Activated CD8-positive, alpha-beta memory T cell treated with anti-CD3 and anti-CD28 coated beads for 24 hours (primary cell): ENCODE data around the gene SLC24A4.

Experiments
- DNase-seq: peaks from one replicate; pipeline ENCODE4 v3.0.0-alpha.2; 2020

Gene SLC24A4

GRCh38 chr14:92407410-92407809, 84.4 kb downstream of the SLC24A4 start:
- DNase-seq: no peak

DNA sequence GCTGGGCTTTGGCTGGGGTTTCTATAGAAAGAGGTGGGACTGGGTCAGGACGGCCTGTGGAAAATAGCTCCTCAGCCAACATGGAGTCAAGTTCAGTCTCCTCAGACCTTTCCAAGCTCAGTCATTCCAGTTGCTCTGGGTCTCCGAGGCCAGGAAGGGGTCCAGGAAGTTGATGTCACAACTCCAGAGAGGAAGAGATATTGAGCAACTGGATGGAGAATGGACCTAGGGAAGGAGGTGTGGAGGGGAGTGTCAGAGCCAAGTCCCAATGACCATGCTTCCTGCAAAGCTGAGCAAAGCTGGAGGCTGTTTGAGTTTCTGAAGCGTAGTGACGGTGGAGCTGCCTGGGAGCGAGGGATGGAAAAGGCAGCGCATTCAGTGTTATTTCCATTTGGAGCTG, 86.1 kb downstream of the SLC24A4 start:
- no peak for DNase-seq

GRCh38 chr14:92411135-92411534, 88.2 kb downstream of the SLC24A4 start:
- DNase-seq: no peak

DNA sequence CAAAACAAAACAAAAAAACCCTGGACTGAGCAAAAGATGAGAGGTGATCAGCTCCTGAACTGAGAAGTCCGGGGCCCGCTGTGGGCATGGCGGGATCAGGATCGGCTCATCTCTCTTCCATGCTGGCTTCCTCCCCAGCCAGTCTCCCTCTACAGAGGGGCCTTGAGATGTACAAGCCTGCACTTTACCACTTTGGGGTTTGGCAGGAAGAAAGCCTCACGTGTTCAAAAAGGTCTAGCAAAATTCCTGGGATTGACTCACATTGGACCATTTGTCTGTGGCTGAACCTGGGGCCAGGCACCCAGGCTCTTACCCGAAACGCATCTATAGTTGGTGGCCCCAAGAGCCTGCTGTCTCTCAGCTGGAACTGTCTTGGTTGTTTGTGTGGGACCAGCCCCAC, 89.0 kb downstream of the SLC24A4 start:
- DNase-seq: no peak

GRCh38 chr14:92412912-92413311, 89.9 kb downstream of the SLC24A4 start:
- no peak for DNase-seq

DNA sequence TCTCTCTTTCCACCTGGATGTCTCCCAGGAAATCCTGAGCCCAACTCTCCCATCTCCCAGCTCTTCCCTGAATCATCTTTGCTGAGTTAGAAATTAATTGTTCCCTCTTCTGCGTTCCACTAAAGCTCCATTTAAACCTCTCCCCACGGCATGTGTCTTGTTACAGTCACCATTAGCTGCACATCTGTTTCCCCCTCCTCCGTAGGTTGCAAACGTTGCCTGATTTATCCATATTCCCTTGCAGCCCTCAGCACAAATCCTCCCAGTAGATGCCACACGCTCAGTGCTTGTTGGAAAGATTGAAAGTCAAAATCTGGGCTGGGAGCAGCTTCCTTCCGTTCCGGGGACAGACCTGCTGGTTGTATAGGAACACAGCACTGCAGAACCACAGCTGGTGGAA, 90.4 kb downstream of the SLC24A4 start:
- no peak for DNase-seq

- no peak for DNase-seq
Measured at GRCh38 chr14:92414690-92415445, 91.9 kb downstream of the SLC24A4 start.

GRCh38 chr14:92415969-92416368, 93.0 kb downstream of the SLC24A4 start:
- no peak for DNase-seq

GRCh38 chr14:92416544-92416943, 93.6 kb downstream of the SLC24A4 start:
- no peak for DNase-seq

DNA sequence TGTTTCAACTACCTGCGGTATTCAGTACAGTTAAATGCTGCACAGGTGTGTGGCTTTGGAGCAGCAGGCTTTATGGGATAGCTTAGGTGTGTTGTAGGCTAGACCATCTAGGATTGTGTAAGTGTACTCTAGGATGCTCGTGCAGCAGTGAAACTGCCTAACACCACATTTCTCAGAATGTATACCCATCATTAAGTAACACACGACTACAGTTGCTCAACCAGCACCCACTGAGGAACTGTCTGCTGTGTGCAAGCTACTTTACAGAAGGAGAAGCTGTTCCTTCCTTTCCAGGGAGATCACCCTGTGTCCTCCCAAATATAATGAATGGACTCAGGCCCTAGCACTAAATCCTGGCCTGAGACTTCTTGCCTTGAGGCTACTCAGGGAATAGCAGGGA, 94.8 kb downstream of the SLC24A4 start:
- no peak for DNase-seq

GRCh38 chr14:92421751-92422150, 98.8 kb downstream of the SLC24A4 start:
- no peak for DNase-seq

- no peak for DNase-seq
Measured at GRCh38 chr14:92425101-92425500, 102.1 kb downstream of the SLC24A4 start.

DNA sequence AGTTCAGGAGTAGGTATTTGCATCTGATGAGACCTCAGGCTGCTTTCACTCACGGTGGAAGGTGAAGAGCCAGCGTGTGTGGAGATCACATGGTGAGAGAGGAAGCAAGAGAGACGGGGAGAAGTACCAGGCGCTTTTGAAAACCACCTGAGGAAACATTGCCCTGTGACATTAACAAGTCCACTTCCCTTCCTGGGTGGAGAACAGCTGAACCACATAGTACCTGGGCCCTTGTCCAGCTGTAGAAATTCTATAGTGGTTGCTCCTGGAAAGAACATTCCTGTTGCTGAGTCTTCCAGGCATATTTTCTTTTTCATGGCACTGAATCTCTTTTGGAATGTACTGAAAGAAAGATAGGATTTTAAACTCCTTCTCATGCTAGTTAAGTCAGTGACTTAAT, 103.3 kb downstream of the SLC24A4 start:
- DNase-seq: no peak

GRCh38 chr14:92427096-92427495, 104.1 kb downstream of the SLC24A4 start:
- no peak for DNase-seq

DNA sequence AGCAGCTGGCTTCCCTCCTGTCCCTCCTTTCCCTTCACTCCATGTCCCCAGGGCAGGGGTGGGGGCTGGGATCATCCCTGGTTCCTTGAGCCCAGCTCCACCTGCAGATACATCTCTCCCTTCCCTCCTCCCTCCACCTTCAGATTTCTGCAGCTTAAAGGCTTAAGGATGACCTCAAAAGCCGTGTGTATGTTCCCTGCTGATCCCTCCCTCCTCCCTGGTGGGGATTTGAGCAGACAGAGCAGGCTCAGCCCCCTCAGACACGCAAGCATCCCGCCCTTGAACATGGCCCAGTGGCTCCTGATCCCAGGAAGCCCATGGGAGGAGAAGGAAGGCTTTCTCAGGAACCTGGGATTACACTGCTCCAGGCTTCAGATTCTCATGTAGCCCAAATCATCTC, 107.7 kb downstream of the SLC24A4 start:
- no peak for DNase-seq

GRCh38 chr14:92431199-92431725, 108.3 kb downstream of the SLC24A4 start:
- DNase-seq: no peak

- no peak for DNase-seq
Measured at GRCh38 chr14:92433407-92433806, 110.4 kb downstream of the SLC24A4 start.

- no peak for DNase-seq
Measured at GRCh38 chr14:92435154-92435553, 112.2 kb downstream of the SLC24A4 start.

- DNase-seq: no peak
Measured at GRCh38 chr14:92436115-92436776, 113.3 kb downstream of the SLC24A4 start.

- DNase-seq: no peak
Measured at GRCh38 chr14:92437309-92437708, 114.3 kb downstream of the SLC24A4 start.

DNA sequence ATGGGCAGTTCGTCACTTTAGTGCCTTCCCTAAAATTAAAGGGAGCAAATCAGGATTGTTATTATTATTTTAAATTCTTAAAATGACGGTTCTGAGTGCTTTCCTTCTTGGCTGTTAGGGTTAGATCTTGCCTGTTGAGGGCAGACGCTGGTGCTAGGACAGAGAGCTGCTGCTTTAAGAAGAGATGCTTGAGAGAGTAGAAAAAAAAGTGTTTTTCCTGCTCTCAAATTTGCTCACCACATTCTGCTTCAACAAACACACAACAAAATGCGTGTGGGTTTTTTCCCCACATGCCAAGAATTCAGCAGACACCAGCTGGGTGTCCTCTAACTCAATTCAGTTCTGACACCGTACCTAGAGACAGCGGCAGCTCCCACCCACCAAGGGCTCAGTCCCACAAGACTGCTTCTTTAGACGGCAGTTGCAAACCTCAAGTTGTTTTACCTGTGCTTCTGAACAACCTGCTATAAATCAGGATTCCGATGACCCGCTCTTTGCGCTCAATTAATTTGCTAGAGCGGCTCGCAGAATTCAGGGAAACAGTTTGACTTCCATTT, 114.8 kb downstream of the SLC24A4 start:
- no peak for DNase-seq

DNA sequence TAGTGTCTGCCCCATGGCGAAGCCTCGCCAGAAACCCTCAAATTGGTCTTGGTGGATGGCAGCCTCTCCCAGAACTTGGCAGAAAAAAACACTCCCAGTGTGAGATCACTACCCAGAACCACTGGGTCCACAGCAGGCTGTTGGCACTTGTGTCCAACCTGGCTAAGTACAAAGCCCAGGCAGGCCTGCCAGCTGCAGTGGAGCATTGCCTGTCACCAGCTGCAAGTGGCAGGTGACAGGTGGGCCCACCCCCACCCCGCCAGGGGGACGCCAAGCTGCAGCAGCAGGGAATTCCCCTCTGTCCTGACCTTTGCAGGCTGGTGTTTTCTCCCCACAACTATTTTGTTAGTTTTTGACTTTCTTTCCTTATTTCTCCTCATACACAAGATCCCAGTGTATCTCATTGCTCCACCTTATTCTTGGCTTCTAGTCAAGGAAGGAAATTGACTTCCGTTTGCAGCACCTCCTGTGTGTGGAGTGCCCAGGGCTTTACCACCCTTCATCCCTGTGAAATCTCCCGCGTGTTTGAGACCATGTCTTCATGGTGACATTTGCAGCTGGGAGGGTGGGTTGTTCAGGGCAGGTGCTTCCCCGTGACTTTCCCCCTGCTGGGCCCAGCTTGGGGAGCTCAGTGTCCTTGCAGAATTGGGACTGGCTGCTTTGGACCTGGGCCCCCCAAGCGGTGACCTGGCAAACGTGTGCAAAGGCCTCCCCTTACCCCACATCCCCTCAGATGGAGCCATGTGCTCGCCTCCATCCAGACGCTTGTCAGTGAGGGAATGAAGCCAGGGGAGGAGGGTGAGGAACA, 116.8 kb downstream of the SLC24A4 start:
- no peak for DNase-seq

DNA sequence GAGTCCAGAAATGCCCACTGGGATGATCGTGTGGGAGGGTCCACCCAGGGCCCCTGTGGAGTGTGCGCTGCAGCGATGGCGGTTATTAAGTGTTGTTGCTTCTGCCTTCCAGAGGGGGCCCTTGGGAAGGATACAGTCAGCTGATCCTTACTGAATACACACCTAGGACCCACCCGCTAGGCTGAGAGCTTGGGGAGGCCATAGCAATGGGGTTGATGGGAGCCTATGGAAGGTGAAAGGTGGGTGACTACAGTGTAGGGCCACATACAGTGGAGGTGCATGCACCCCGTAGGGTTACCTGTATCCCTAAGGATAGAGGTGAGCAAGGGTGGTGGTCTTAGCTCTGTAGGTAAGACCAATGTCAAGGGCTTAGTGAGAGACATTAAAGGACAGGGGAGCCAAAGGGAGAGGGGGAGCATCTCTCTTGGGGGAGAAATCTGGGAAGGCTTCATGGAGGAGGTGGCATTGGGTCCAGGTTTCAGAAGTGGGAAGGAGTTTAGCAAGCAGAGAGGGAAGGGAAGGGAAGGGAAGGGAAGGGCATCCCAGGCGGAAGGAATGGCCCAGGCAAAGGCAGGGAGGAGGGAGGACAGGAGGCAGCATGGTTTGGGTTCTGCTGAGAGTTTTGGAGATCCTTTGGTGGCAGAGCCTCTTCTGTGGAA, 117.5 kb downstream of the SLC24A4 start:
- no peak for DNase-seq
